GF-D8 (cell line): Measurements from ENCODE around the gene MAU2.
A peak's percentile ranks its signal among the peaks of the same experiment; 100 is the strongest.
"Not testable (repeated sequence)": the region's sequence is repeated elsewhere in the genome, so short reads cannot be mapped to it uniquely, and the experiment has no call there.

Experiments used
- DNase-seq: peaks from one replicate; lab custom pipeline; 2025; lab: John Stamatoyannopoulos, UW

MAU2 gene

DNA sequence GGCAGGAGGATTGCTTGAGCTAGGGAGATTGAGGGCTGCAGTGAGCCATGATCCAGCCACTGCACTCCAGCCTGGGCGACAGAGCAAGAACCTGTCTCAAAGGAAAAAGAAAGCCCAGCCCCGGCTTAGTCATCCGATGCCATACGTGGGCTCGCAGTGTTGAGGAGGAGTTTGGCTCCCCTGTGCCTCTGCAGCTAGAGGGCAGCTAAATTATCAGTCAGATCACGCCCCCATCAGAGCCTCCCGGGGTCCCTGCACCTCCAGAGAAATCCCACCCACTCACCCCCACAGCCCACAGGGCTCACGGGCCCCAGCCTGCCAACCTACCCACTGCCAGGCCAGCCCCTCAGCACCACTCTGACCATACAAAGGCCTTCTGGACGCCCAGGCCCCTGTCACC lies 27.6 kb downstream of the MAU2 start:
- DNase-seq, result no peak

DNA sequence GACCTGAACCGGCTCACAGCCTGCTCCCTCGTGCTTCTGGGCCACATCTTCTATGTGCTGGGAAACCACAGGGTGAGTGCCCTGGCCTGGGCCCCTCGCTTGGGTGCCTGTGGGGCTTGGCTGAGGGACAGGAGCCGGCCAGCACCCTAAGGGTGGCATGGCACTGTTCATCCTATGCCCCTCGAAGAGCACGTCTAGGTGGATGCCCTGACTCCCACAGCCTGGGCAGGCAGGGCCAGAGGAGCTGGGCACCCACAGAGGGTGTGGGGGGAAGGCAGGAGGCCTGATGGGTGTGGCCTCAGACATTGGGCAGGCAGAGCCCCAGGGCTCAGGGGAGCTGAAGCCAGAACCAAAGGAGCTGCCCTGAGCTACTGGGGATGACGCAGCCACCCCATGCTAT lies 28.7 kb downstream of the MAU2 start:
- DNase-seq, result no peak

- not testable (repeated sequence) for DNase-seq
Measured at GRCh38 chr19:19350756-19351155, 30.1 kb downstream of the MAU2 start.

GRCh38 chr19:19352823-19353222 lies 32.2 kb downstream of the MAU2 start:
- DNase-seq, result no peak

DNA sequence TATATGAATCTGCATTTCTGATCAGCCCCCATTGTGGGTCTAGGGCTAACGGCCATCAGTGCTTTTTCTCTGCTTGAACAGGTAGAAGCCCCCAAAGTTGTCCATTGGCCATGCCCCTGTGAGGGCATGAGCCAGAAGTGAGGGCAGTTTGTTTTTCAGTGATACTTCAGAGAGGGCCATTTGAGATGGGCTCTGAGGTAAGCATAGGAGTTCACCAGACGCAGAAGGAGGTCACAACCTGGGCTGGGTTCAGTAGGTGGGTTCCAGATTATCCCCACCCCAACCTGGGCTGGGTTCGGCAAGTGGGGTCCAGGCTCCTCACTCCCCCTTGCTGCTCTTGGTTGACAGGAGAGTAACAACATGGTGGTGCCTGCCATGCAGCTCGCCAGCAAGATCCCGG lies 33.4 kb downstream of the MAU2 start:
- no peak for DNase-seq

DNA sequence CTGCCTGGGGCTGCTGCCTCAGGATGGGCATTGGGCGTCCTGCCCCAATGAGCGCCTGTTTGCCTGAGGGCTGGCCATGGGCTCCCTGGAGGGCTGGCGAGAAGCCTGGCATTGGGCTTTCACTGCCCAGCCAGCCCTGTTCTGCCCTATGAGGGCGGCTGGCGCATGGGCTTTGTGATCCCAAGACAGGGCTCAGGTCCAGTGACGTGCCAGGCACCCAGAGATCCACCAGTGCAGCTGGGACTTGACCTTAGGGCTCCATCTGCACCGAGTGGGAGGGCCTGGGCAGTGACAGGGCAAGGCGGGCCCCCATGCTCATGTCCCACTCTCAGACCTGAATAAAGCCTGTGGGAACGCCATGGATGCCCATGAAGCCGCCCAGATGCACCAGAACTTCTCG lies 34.3 kb downstream of the MAU2 start:
- no peak for DNase-seq

- no peak for DNase-seq
Measured at GRCh38 chr19:19355606-19356139, 35.0 kb downstream of the MAU2 start.

- no peak for DNase-seq
Measured at GRCh38 chr19:19356500-19356899, 35.9 kb downstream of the MAU2 start.

GRCh38 chr19:19356901-19357566 lies 36.4 kb downstream of the MAU2 start:
- DNase-seq, result no peak

DNA sequence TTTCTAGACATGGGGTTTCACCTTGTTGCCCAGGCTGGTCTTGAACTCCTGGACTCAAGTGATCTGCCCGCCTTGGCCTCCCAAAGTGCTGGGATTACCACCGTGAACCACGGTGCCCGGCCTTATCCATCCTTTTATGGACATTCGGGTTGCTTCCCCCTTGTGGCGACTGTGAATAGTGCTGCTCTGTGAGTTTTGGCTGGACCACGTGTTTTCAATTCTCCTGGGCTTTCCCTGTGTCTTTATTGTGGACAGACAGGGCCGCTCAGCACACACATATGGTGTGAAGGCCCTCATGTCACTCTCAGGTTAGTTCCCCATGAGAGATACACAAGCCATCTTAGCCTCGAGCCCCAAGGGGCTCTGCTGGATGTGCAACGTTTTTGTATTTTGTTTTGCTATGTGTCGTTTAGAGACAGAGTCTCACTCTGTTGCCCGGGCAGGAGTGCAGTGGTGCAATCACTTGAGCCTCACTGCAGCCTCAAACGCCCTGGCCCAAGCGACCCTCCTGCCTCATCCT lies 40.5 kb downstream of the MAU2 start:
- peak; percentile 55 for DNase-seq

DNA sequence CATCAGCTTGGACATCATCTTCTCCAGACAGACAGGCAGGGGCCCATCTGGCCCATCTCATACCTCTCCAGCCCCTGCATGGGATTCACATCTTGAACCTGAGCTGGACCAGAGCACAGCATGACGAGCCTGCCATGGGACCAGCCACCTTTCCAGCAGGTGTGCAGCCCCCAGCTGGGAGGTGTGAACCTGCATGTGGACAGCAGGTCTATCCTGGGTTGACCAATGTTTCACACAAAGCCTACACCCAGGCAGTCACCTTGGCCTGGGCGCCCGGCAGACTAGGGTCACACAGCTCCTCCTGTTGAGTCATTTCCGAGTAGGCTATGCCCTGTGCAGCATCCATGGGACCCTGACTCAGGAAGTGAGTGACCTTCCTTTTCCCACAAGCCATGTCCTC lies 41.4 kb downstream of the MAU2 start:
- no peak for DNase-seq

DNA sequence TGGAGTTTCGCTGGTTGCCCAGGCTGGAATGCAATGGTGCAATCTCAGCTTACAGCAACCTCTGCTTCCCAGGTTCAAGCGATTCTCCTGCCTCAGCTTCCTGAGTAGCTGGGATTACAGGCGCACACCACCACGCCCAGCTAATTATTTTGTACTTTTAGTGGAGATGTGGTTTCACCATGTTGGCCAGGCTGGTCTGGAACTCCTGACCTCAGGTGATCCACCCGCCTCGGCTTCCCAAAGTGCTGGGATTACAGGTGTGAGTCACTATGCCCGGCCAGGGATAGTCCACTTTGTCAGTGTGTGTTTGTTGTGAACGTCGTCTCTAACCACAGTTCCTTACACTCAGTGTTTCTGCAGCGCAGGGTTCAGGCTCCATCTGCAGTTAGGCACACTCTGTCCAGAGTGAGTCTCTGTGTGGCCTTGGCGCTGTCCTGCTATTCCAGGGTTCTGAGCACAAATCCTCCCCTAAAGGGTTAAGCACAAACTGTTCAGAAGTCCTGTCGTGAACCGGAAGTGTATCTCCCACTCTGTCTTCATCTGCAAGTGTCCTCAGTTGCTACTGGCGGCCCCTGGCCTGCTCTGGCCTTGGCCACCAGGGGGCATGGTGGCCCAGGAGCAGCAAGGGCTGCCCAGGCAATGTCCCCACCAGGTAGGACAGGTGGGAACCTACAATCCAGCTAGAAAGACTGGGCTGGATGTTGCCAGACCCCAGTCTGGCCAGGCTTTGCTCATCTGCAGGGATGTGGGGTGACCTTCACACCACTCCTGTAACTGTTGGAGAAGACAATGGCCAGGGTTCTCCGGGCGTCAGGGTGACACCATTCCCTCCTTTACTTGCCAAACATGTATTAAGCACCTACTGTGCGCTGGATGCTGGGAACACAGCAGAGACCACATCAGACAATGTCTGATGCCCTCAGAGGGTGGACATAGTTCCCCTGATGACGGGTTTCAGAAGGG lies 46.1 kb downstream of the MAU2 start:
- peak; percentile 41 for DNase-seq

DNA sequence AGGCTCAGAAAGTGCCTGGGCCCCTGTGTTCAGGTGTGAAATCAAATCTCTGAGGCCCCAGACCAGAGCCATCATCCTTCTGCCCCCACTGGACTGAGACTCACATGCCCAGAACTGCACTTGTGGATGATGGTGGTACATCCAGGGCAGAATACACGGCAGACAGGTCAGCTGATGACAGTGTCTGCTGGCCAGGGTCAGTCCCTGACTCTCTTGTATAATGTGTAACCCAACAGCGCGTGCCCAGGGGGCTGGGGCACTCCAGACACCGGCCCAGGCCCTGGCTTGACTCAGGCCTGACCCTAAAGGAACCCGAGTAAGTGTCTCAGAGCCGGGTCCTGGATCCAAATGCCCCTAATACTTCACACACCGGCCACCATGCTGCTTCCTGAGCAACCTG lies 47.5 kb downstream of the MAU2 start:
- DNase-seq, result no peak

GRCh38 chr19:19371059-19371458 lies 50.4 kb downstream of the MAU2 start:
- no peak for DNase-seq

GRCh38 chr19:19372656-19373416 lies 52.2 kb downstream of the MAU2 start:
- DNase-seq, result peak; percentile 80

GRCh38 chr19:19379527-19379926 lies 58.9 kb downstream of the MAU2 start:
- DNase-seq, result no peak

- not testable (repeated sequence) for DNase-seq
Measured at GRCh38 chr19:19380316-19380715, 59.7 kb downstream of the MAU2 start.

DNA sequence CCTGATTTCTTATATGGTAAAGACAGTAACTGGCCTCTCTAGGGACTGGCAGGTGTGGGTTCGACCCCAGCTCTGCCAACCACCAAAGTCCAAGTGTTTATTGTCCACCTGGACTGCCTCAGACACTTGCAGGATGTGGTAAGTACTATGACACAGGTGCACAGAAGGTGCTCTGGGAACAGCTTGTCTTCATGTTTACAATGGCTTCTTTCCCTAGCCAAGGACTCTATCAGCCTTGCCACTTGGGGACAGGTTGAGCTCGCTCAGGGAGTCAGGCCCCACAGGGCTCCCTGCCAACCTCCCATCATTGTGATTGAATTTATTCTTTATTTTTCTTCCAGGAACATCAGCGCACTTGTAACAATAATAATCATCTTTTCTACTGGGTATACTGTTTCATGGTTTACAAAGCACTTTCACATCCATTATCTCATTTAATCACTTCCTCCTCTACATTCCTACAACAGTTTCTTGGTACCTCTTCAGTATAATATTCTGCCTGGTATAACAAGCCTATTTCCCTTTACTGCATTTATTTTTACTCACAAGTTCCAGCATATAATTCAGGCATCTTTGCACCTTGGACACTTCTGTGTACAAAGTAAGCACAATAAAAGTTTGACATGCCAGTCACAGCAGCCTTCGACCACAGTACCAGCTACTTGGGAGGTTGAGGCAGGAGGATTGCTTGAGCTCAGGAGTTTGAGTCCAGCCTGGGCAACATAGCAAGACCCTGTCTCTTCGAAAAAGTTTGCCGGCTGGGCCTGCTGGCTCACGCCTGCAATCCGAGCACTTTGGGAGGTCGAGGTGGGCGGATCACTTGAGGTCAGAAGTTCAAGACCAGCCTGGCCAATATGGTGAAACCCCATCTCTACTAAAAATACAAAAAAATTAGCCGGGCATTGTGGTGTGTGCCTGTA lies 60.6 kb downstream of the MAU2 start:
- DNase-seq, result no peak

DNA sequence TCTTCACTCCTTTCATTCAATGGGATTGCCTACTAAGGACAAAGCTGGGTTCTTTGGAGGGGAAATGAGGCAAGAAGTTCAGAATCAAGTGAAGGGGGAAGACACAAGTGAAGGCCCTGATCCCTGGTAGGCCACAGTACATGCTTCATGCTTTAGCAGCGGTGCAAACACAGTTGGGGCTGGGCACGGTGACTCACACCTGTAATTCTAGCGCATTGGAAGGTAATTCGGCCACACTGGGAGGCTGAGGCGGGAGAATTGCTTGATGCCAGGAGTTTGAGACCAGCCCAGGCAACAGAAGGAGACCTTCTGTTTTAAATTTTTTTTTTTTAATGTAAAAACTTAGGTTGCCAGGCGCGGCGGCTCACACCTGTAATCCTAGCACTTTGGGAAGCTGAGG lies 61.5 kb downstream of the MAU2 start:
- no peak for DNase-seq

DNA sequence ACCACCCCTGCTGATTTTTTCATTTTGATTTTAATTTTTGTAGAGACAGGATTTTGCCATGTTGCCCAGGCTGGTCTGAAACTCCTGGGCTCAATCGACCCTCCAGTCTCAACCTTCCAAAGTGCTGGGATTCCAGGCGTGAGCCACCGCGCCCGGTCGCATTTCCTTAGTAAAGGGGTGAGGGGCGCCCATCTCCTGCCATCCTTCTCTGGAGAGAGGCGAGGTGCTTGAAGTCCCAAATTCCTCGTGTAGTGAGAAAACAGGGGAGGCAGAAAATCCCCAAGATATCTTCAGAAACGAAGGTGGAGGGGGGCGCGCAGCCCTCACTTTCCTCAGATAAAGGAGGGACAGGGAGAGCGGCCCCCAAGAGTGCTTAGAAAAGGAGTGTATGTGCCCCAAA lies 63.9 kb downstream of the MAU2 start:
- DNase-seq, result no peak
